Heart right ventricle (tissue), 16 donors: ENCODE data around the gene BACE1-AS. TPM values are rescaled to one million over a fixed set of nuclear protein-coding genes. Genes with fewer than 3 reads are reported as not detected.

Experiments
- ATAC-seq, 8 donors: fragments of 200-7000 bp; cut with Tn5 transposase; one replicate each; pipeline ENCODE4 v1.9.1; 2020; ENCODE audit warnings: mild to moderate bottlenecking in 8 of 8, moderate library complexity in 8 of 8, moderate number of reproducible peaks in 1 of 8
- DNase-seq, 2 donors: peaks; one replicate each; pipeline ENCODE4 v3.0.0-alpha.2; 2020
- H3K27ac ChIP-seq, 10 donors: fragments of 200-600 bp; sonication (generic) in 2 of 10; one replicate each; pipeline versions ENCODE4 v1.5.0 to v1.8.0; 2020 to 2022; ENCODE audit warnings: mild to moderate bottlenecking in 3 of 10
- H3K27me3 ChIP-seq, 7 donors: fragments of 200-600 bp; one replicate each; pipeline ENCODE4 v1.8.0; 2021 to 2022; ENCODE audit warnings: mild to moderate bottlenecking in 2 of 7
- H3K36me3 ChIP-seq, 9 donors: fragments of 200-600 bp; sonication (generic) in 1 of 9; one replicate each; pipeline versions ENCODE4 v1.5.0 to v1.8.0; 2020 to 2022; ENCODE audit warnings: mild to moderate bottlenecking in 2 of 9
- H3K4me1 ChIP-seq, 9 donors: fragments of 200-600 bp; sonication (generic) in 1 of 9; one replicate each; pipeline versions ENCODE4 v1.5.0 to v1.8.0; 2020 to 2022; ENCODE audit warnings: mild to moderate bottlenecking in 4 of 9
- H3K4me3 ChIP-seq, 10 donors: fragments of 200-600 bp; sonication (generic) in 2 of 10; one replicate each; pipeline versions ENCODE4 v1.5.0 to v1.8.0; 2020 to 2022; ENCODE audit warnings: mild to moderate bottlenecking in 7 of 10, moderate library complexity in 2 of 10
- H3K9me3 ChIP-seq, 11 donors: fragments of 200-600 bp in 10 of 11; sonication (generic) in 2 of 11; one replicate each; pipeline versions ENCODE4 v1.5.0 to v1.8.0; 2013 to 2022; ENCODE audit warnings: mild to moderate bottlenecking in 2 of 11, control low read depth in 1 of 11, moderate library complexity in 1 of 11
- WGBS, 2 donors: extraction: QIAGEN DNeasy Blood & Tissue Kit; methylation state at CpG; one replicate each; pipeline ENCODE4 v1.1.7; 2013; ENCODE audit warnings: inconsistent platforms in 1 of 2; 5-methylcytosine and 5-hydroxymethylcytosine counted together
- intact Hi-C, 10 donors: fragments of 100-400 bp; cut with DNase I; formaldehyde crosslinking; loops; one replicate each; pipeline versions ENCODE4 v1.11.1 to v1.14.2; 2022
- polyA plus RNA-seq, 2 donors: library from polyadenylated mRNA; stranded (reverse); fragments of 200-250 nt; gene quantifications; one replicate each; pipeline ENCODE4 v1.2.3, GENCODE V29; 2013
- total RNA-seq, 10 donors: library from RNA; stranded (reverse); fragmentation: NEBNext Ultra II Directional in 3 of 10; extraction: Animal tissue kit (Norgen Biotek cat#: 25700) in 3 of 10; gene quantifications; one replicate each; pipeline versions ENCODE4 v1.2.1 to v1.2.4, GENCODE V29; 2021 to 2023
- TF ChIP-seq, protein P1 (sequence below), 9 donors: fragments of 200-600 bp; sonication (generic) in 2 of 9; IDR thresholded peaks; one replicate each; pipeline versions ENCODE4 v1.5.0 to v1.8.0; 2021 to 2022; ENCODE audit warnings: antibody characterized with exemption in 9 of 9, mild to moderate bottlenecking in 5 of 9, moderate library complexity in 1 of 9
- donor health status: Arrhythmogenic right ventricular cardiomyopathy.
- donor health status: ischemic (EF 13 %, LVEDD 7.1; RV severe dilation, severe dysfunction).
- donor health status: healthy with polysubstance abuse.
- donor health status: DM: no; HTN: yes; CAD: no.
- donor health status: DM: no; HTN: no; CAD: no.
- donor health status: ischemic (EF 25% LVEDD 6.9; RV normal size, moderate dysfunction).
- donor health status: ischemic (EF 25% LVEDD 5.7; RV mildly dilated, moderate dysfunction).
- donor health status: healthy.
- donor health status: DM: yes; HTN: yes; CAD: no.
- donor health status: Ischemic cardiomyopathy.
- donor health status: ischemic (EF 35%, LVEDD 5.7; RV mildly dilated, moderate dysfunction).
- donor health status: nonischemic (EF 11% LVEDD 7.7; RV severe dilation, severe dysfunction).
- donor health status: DM: yes; HTN: yes; CAD: no.
- donor health status: PGD.
- donor health status: ischemic (EF 29% LVEDD 5.4; RV normal size, mild dysfunction).
- donor health status: nonischemic (EF 23%, LVEDD 6.1; RV moderate dilation, normal function).

The BACE1-AS gene
- total and polyA plus RNA-seq, 12 donors: 3.9 to 20.0 (median 11.9) TPM

DNA sequence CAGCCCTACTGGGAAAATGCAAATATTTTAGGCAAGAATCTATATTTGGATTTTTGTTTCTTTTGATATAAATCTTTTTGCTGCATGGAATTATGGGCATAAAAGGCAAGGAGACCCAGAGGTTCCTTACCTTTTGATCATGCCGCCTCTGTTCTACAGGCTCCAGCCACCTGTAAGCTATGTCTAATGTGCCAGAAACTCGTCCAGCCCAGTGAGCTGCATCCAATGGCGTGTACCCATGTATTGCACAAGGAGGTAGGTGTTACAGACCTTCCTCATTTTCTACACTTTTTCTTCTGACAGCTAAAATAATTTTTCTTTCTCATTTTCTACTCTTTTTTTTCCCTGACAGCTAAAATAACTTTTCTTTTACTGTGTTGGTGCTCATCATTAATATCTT is 8.2 kb upstream of the BACE1-AS start:
- WGBS, 2 donors: 93 to 96% methylated on average over 3 of the region's 3 CpGs
- no peak for DNase-seq

DNA sequence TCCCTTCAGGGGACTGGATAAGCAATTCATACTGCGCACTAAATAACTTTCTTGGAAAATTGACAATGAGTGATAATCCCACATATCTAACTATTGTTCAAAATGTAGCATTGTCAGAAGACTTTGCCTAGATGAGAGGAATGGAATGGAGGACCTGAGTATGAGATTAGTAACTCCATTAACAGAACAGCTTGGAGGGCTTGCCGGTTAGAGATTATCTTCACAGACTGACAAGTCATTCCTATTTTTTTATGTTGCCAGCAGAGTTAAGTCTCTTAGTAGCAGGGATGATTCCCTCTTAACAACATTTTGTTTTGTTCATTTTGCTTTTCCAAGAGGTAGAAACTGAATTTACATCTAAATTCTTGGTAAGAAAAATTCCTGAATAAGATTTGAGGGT is 7.1 kb upstream of the BACE1-AS start:
- H3K9me3 ChIP-seq: no peaks in the 10 kb centered on the region
- no peak for DNase-seq
- peaks cover 0 to 98% (median 40%) of the 10 kb centered on the region in 9 donors for H3K36me3 ChIP-seq
- peaks cover 0 to 7% (median 0%) of the 10 kb centered on the region in 9 donors for H3K4me1 ChIP-seq
- no peak for ATAC-seq
- H3K27me3 ChIP-seq: no peaks in the 10 kb centered on the region
- no peak overlapping the region for H3K4me3 ChIP-seq
- intact Hi-C loops: no loop called here
- WGBS, 2 donors: 84 to 86% methylated on average over 2 of the region's 2 CpGs
- no peak overlapping the region for H3K27ac ChIP-seq
- TF ChIP-seq, protein P1, sequence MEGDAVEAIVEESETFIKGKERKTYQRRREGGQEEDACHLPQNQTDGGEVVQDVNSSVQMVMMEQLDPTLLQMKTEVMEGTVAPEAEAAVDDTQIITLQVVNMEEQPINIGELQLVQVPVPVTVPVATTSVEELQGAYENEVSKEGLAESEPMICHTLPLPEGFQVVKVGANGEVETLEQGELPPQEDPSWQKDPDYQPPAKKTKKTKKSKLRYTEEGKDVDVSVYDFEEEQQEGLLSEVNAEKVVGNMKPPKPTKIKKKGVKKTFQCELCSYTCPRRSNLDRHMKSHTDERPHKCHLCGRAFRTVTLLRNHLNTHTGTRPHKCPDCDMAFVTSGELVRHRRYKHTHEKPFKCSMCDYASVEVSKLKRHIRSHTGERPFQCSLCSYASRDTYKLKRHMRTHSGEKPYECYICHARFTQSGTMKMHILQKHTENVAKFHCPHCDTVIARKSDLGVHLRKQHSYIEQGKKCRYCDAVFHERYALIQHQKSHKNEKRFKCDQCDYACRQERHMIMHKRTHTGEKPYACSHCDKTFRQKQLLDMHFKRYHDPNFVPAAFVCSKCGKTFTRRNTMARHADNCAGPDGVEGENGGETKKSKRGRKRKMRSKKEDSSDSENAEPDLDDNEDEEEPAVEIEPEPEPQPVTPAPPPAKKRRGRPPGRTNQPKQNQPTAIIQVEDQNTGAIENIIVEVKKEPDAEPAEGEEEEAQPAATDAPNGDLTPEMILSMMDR (IDR thresholded peaks at IDR 0.05): no peak

More for the DNA sequence above, 8.2 kb upstream of the BACE1-AS start:
- TF ChIP-seq, protein P1 (IDR thresholded peaks at IDR 0.05): no peak
- H3K4me3 ChIP-seq: no peak overlapping the region
- no peaks in the 10 kb centered on the region for H3K27me3 ChIP-seq
- intact Hi-C loops: no loop called here
- H3K9me3 ChIP-seq: no peaks in the 10 kb centered on the region
- peaks cover 0 to 90% (median 33%) of the 10 kb centered on the region in 9 donors for H3K36me3 ChIP-seq
- H3K4me1 ChIP-seq: peaks cover 0 to 7% (median 0%) of the 10 kb centered on the region in 9 donors
- no peak for ATAC-seq
- H3K27ac ChIP-seq: no peak overlapping the region

DNA sequence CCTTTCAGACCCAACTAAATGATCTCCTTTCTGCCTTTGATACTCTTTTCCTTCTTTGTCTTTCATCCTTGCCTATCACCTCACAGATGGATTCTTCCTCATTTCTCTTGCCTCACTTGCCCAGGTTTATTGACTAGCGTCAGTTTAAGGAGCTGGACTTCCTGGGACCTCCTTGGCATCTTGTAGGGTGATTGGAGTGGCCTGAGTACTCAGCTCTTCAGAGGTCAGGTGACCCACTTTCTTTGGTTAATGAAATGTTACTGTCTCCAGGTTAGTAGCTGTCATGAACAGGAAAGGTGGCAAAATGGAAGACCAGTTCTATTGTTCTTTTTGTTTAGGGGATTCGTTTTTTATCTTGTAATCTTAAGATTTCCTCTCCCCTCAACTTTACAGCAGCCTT is 4.6 kb upstream of the BACE1-AS start:
- Histone ChIP-seq H3K9me3 (no peaks in the 10 kb centered on the region), H3K27me3 (no peaks in the 10 kb centered on the region), H3K27ac (no peak overlapping the region), H3K36me3 (peaks cover 0 to 100% (median 49%) of the 10 kb centered on the region in 9 donors), H3K4me1 (no peaks in the 10 kb centered on the region), H3K4me3 (no peak overlapping the region)
- 74 to 82% methylated on average over 2 of the region's 2 CpGs for WGBS, 2 donors
- intact Hi-C loops: no loop called here
- no peak for DNase-seq
- TF ChIP-seq, protein P1 (IDR thresholded peaks at IDR 0.05): no peak
- ATAC-seq: no peak

DNA sequence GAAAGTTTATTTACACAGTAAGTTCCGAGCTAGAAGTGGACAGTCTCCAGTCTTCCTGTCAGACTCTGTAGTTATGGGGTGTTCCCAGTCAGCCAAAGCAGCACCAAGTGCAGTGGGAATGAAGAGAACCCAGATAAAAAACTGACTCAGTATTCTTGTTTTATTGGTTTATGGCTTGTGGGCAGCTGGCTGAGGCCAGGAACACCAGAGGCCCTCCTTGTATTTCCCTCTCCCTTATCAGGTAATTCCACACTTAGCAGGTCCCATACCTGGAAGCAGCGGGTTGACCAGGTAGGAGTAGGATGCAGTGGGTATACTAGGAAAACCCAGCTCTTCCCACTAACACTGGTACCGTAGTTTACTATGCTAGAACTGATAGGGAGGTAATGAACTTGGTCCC is 3.5 kb upstream of the BACE1-AS start:
- no peaks in the 10 kb centered on the region for H3K4me1 ChIP-seq
- peaks cover 0 to 100% (median 44%) of the 10 kb centered on the region in 9 donors for H3K36me3 ChIP-seq
- TF ChIP-seq, protein P1 (IDR thresholded peaks at IDR 0.05): no peak
- DNase-seq: no peak
- no peak for ATAC-seq
- H3K9me3 ChIP-seq: no peaks in the 10 kb centered on the region
- intact Hi-C loops: no loop called here
- no peak overlapping the region for H3K4me3 ChIP-seq
- no peaks in the 10 kb centered on the region for H3K27me3 ChIP-seq
- WGBS, 2 donors: 94 to 98% methylated on average over 3 of the region's 3 CpGs
- H3K27ac ChIP-seq: no peak overlapping the region
